Fibroblast of villous mesenchyme (primary cell): ENCODE results near the gene SIPA1L3. TPM values are rescaled to one million over a fixed set of nuclear protein-coding genes. Genes with fewer than 3 reads are reported as not detected.
A peak's percentile ranks its signal among the peaks of the same experiment; 100 is the strongest.
"Not testable (repeated sequence)": the region's sequence is repeated elsewhere in the genome, so short reads cannot be mapped to it uniquely, and the experiment has no call there.

Source experiments
- DNase-seq: peaks from one replicate; pipeline ENCODE4 v3.0.0-alpha.2; 2010; ENCODE audit warnings: low read depth
- H3K4me3 ChIP-seq: 2 replicates; pipeline ENCODE4 v1.5.1; 2011; ENCODE audit warnings: low read depth, mild to moderate bottlenecking, low read length
- total RNA-seq: library from RNA; depleted of rRNA; stranded (reverse); fragments of >200 nt; gene quantifications from 2 replicates; pipeline ENCODE4 v1.2.3, GENCODE V29; 2012
- TF ChIP-seq, protein P1 (sequence below): IDR thresholded peaks from 2 replicates; pipeline ENCODE4 v1.5.1; 2012; ENCODE audit warnings: low read depth, mild to moderate bottlenecking, low read length; ENCODE audit not compliant: insufficient read depth

Gene SIPA1L3
- total RNA-seq, 1 donor = 19.0 TPM

DNA sequence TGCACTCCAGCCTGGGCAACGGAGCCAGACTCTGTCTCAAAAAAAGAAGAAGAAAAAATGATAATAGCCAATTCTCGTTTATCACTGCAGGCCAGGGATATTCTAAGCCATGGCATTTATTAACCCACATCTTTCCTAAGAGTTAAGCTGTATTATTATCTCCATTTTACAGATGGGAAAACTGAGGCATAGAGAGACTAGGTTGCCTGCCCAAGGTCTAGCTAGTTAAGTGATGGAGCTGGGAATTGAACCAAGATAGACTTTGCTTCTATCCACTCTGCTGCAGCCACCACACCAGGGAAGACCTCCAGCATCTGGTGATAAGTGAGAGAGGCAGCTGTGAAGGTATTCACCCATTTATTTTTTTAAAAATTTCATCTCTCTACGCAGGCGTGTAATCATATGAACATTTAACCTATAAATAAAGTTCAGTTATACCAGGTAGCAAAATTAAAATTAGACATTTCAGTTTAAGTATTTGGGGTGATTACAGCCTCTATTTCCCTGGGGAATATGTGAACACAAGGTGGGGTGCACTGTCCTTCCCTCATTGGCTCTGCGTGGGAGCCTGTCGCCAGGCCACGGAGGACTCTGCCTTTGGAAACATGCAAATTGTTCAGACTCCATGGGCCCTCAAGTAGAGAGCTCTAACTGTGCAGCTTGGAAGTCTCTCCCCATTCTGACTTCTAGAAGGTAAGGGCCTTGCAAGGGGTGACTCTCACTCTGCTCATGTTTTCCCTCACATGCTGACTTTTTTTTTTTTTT is 157.8 kb downstream of the SIPA1L3 start:
- H3K4me3 ChIP-seq = no peak overlapping the region
- DNase-seq = no peak
- TF ChIP-seq, protein P1, sequence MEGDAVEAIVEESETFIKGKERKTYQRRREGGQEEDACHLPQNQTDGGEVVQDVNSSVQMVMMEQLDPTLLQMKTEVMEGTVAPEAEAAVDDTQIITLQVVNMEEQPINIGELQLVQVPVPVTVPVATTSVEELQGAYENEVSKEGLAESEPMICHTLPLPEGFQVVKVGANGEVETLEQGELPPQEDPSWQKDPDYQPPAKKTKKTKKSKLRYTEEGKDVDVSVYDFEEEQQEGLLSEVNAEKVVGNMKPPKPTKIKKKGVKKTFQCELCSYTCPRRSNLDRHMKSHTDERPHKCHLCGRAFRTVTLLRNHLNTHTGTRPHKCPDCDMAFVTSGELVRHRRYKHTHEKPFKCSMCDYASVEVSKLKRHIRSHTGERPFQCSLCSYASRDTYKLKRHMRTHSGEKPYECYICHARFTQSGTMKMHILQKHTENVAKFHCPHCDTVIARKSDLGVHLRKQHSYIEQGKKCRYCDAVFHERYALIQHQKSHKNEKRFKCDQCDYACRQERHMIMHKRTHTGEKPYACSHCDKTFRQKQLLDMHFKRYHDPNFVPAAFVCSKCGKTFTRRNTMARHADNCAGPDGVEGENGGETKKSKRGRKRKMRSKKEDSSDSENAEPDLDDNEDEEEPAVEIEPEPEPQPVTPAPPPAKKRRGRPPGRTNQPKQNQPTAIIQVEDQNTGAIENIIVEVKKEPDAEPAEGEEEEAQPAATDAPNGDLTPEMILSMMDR = no peak

DNA sequence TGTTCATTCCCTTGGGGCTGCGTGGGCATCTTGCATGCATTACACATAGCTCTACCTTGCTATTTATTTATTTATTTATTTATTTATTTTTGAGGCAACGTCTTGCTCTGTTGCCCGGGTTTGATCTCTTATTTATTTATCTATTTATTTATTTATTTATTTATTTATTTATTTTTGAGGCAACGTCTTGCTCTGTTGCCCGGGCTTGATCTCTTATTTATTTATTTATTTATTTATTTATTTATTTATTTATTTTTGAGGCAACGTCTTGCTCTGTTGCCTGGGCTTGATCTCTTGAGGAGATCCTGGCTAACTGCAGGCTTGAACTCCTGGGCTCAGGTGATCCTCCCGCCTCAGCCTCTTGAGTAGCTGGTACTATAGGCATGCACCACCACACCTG is 158.8 kb downstream of the SIPA1L3 start:
- not testable (repeated sequence) for DNase-seq

DNA sequence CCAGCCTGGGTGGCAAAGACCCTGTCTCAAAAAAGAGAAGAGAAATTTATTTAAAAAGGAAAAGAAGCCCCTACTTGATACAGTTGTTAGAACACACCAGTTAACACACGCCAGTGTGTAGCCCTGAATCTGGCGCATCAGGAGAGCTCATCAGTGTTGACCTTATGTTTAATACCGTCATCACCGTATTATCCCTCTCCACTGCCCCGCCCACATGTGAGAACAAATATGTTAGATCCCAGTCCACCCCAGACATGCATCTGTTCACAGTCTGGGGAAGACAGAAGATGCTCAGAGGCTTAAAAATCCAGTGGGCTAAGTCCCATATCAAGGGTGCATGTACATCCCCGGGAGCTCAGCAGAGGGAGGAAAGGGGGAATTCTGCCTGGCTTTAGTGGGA is 161.8 kb downstream of the SIPA1L3 start:
- DNase-seq = no peak
- TF ChIP-seq, protein P1 = no peak
- no peak overlapping the region for H3K4me3 ChIP-seq

More for the DNA sequence above, 158.8 kb downstream of the SIPA1L3 start:
- not testable (repeated sequence) for H3K4me3 ChIP-seq

DNA sequence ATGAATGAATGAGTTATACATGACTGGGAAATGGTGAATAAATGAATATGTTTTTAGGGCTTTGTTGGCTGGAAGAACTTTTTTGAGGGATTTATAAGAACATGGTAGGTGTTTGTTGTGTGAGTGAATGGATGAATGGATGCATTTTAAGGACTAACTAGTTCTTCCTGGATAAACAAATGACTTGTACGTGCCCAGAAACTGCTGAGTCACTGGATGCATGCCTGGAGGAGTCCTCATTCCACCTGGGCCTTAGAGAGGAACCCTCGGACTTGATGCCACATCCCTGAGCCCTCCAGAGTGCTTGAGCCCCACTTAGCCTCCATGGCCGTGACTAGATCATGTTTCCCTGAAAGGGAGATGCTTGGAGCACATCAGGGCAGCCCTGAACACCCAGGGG is 163.6 kb downstream of the SIPA1L3 start:
- TF ChIP-seq, protein P1 = no peak
- peak; percentile 69 for DNase-seq
- H3K4me3 ChIP-seq = no peak overlapping the region

DNA sequence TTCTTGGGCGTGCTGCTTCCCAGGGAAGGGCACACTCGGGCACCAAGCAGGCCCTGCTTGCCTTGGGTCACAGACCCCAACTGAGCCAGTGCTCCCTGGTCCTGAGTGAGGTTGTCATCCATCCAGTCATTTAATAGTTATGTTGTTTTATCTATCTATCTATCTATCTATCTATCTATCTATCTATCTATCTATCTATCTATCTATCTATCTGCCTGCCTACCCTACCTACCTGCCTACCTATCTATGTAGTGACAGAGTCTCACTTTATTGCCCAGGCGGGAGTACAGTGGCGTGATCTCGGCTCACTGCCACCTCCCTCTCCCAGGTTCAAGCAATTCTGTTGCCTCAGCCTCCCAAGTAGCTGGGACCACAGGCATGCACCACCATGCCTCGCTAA is 164.0 kb downstream of the SIPA1L3 start:
- not testable (repeated sequence) for H3K4me3 ChIP-seq, DNase-seq

DNA sequence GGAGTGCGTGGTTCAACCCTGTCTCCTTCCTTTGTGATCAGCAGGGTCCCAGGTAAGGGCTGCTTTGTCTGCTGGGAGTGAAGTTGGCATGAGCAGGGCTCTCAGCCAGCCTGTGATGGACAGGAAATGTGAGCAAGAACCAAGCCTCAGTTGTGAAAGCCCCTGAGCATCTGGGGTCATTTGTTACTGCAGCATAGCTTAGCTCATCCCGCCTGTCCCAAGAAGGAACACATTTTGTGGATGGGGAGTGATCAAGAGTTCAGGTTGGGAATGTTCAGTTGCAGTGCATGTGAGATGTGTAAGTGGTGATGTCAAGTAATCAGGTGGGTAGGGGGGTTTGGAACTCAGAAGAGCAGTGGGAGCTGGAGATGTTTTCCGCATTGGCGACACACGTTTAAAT is 164.6 kb downstream of the SIPA1L3 start:
- TF ChIP-seq, protein P1 = no peak
- no peak for DNase-seq
- H3K4me3 ChIP-seq = no peak overlapping the region

DNA sequence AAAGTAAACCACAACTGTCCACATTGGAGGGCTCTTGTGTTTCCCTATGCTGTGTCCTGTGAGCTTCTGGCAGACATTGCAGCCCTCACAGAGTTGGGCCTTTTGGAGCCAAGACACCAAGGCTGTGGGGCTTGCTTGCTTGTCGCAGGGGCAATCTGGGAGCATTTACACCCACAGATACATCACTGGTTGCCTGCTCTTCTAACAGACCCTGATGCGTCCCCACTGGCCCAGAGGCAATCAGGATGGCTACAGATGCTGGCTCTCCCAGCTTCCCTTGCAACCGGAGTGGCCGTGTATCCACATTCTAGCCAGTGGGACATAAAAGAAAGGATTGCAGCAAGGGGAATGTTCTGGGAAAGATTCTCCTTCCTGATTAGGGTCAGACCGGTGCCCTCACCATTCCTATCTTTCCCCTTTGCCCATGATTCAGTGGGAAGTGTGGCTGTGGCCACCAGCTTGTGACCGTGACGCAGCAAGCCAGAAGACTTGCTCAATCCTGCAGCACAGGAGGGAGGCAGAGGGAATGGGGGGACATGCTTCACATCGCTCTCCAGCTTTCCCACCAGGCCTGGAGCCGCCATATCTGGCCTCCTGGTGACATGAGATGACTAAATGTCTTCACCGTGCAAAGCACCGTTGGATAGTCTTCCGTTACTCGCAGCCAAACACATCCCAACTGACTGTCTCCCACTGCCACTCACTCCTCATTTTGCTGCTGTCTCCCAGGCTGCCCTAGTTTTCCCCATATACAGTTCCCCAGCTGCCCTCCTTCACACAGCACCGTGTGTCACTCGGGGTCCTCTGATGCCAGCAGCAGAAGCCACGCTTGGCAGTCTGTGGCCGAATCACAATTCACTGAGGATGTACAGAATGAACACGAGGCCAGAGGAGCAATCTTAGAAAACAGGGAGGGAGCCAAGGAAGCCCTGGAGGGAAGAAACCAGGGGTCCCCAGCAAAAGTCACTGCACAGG is 166.1 kb downstream of the SIPA1L3 start:
- TF ChIP-seq, protein P1 = no peak
- DNase-seq = no peak
- no peak overlapping the region for H3K4me3 ChIP-seq
